SU-DHL-6 (cell line): Measurements from ENCODE around the gene VRK3.

Experiments used
- CTCF ChIP-seq: fragments of 200-600 bp; sonication (generic); IDR thresholded peaks from one replicate; pipeline ENCODE4 v1.5.1; 2017; ENCODE audit warnings: antibody characterized with exemption, mild to moderate bottlenecking, low read length, moderate library complexity; ENCODE audit not compliant: insufficient read depth, poor library complexity, severe bottlenecking
- EZH2phosphoT487 ChIP-seq: fragments of 200-600 bp; sonication (generic), shearing (Covaris generic); conservative IDR thresholded peaks from 2 replicates; pipeline ENCODE4 v1.6.1; 2018; ENCODE audit warnings: mild to moderate bottlenecking, antibody characterized with exemption, low read length, moderate library complexity, mixed read lengths

GRCh38 chr19:49952906-49953305 lies 72.3 kb downstream of the VRK3 start:
- no peak for TF ChIP-seq CTCF
- TF ChIP-seq EZH2phosphoT487 = no peak
